Umbilical cord (tissue), 2 donors: Measurements from ENCODE around the gene ZBTB47. TPM values are rescaled to one million over a fixed set of nuclear protein-coding genes. Genes with fewer than 3 reads are reported as not detected.

Source experiments
- DNase-seq: peaks from one replicate; pipeline ENCODE4 v3.0.0-alpha.2; 2015; ENCODE audit warnings: low spot score
- total RNA-seq: library from RNA; depleted of rRNA; stranded (reverse); fragments of >200 nt; gene quantifications from one replicate; pipeline ENCODE4 v1.2.3, GENCODE V29; 2014; ENCODE audit warnings: low replicate concordance; ENCODE audit not compliant: insufficient read depth

ZBTB47 gene
- total RNA-seq, 1 donor from 2014 or later: 49.8 TPM

DNA sequence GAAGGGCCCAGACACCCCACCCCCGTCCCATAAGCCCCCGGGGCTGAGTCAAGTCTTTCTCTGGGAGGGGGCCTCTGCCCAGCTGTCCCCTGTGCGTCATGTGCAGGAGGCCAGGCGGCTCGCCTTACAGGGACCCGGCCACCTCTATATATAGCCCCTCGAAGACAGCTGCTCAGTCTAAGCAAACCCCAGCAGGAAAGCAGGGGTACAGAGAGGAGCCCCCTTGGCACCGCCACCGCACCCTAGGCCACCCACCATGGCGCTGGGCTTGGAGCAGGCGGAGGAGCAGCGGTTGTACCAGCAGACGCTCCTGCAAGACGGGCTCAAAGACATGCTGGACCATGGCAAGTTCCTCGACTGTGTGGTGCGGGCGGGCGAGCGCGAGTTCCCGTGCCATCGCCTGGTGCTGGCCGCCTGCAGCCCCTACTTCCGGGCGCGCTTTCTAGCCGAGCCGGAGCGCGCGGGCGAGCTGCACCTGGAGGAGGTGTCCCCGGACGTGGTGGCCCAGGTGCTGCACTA, 31.9 kb downstream of the ZBTB47 start, which contains the start of gene KLHL40:
Gene KLHL40, plus strand, starts transcription at position 175 of the 519 bp plus-strand sequence. Its CDS starts 82 bp downstream, at position 257.
- no peak for DNase-seq

DNA sequence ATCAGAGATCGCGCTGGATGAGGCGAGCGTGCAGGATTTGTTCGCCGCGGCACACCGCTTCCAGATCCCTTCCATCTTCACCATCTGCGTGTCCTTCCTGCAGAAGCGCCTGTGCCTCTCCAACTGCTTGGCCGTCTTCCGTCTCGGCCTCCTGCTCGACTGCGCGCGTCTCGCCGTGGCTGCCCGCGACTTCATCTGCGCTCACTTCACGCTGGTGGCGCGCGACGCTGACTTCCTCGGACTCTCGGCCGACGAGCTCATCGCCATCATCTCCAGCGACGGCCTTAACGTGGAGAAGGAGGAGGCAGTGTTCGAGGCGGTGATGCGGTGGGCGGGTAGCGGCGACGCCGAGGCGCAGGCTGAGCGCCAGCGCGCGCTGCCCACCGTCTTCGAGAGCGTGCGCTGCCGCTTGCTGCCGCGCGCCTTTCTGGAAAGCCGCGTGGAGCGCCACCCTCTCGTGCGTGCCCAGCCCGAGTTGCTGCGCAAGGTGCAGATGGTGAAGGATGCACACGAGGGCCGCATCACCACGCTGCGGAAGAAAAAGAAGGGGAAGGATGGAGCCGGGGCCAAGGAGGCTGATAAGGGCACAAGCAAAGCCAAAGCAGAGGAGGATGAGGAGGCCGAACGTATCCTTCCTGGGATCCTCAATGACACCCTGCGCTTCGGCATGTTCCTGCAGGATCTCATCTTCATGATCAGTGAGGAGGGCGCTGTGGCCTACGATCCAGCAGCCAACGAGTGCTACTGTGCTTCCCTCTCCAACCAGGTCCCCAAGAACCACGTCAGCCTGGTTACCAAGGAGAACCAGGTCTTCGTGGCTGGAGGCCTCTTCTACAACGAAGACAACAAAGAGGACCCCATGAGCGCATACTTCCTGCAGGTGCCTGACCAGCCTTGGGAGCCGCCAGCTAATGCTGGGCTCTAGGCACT, 32.7 kb downstream of the ZBTB47 start:
- DNase-seq: no peak

DNA sequence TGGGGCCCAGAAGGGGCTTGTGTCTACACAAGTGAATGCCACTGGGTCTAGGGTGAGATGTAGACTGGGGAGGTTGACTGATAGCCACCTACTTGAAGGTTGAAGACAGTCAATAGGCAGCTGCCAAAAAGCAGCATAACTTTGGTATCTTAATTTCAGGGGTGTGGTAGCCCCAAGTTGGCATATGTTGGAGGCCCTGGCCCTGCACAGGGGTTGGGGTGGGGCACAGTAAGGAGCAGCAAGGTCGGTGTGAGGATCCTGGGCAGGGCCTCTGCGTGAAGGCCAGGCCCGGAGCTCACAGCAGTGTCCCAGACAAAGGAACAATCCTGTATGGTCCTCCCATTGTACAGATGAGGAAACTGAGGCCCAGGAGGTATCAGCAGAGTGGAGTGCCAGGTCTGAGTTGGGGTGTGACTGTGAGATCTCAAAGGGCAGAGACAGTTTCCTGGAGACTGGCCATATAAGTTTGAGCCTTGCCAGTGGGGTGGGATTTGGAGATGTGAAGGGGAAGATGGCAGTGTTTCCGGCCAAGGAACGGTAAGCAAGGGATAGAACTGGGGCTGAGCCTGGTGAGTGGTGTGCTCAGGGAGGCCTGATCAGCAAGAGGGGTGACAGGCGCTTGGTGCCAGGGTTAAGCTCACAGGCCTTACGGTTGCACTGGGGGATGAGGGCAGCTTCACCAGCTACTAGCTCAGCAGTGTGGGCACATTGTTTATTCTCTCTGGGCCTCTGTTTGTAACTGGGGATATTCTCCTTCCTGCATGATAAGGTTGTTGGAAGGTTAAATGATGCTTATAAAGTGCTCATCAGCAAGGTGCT, 33.5 kb downstream of the ZBTB47 start:
- DNase-seq: no peak

DNA sequence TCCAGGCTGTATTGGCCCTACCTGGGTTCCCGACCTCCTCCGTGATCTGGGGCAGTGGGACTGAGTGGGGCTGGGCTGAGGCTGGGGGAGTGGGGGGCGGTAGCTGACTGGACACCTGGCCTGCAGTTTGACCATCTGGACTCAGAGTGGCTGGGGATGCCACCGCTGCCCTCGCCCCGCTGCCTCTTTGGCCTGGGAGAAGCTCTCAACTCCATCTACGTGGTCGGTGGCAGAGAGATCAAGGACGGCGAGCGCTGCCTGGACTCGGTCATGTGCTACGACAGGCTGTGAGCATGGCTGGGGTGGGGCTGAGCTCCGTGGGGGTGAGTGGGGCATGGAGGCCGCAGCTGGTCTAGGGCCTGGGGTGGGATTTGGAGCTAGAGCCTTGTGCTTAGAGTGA, 34.5 kb downstream of the ZBTB47 start:
- no peak for DNase-seq

DNA sequence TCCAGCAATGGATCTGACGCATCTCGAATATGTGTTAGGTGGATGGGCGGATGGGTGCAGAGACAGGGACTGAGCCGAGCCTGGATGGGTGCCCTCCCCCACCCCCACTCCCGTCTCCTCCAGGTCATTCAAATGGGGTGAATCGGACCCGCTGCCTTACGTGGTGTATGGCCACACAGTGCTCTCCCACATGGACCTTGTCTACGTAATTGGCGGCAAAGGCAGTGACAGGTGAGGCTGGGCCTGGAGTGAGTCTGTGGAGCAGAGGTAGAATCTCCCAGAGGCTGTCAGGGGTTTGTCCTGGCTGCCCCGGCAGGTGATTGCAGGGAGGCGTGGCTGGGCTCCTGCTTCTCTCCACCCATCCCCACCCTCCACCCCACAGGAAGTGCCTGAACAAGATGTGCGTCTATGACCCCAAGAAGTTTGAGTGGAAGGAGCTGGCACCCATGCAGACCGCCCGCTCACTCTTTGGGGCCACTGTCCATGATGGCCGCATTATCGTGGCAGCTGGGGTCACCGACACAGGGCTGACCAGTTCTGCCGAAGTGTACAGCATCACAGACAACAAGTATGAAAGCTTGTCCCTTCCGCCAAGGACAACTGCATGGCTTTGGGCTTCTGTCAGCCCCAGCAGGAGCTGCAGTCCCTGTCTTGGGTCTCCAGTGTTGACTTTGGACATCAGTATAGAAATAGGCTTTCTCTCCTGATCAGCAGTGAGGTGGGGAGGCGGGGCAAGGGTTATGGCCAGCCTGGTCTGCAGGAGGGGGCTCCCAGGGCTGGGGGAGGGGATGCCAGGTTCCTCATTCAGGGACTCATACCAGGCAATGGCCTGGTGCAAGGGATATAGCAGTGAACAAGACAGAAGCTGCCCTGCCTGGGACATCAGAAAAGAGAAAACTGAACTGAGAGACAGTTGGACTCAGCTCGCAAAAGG, 35.3 kb downstream of the ZBTB47 start:
- DNase-seq: no peak

DNA sequence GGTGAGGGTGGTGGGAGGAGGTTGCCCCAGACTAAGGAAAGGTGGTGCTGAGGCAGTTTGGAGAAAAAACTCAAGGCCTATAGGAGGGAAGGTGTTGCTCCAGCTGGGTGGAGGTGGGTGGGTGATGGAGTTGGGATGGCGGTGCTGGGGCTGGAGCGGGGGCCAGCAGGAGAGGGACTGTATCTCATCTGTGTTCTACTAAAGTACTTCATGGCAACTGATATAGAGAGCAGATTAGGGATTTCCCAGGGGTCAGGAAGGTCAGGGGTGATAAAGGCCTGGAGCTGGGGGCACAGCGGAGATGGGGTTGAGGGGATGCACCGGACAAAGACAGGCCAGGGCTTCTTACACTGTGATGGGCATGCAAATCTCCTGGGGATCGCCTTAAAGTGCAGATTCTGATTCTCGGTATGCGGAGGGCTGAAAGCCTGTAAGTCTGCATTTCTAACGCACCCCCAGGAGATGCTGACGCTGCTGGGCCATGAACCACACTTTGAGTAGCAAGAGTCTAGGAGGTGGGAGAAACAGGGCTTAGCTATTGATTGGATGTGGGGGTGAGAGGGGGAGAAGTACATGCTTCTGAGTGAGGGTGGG, 36.0 kb downstream of the ZBTB47 start:
- DNase-seq: no peak

DNA sequence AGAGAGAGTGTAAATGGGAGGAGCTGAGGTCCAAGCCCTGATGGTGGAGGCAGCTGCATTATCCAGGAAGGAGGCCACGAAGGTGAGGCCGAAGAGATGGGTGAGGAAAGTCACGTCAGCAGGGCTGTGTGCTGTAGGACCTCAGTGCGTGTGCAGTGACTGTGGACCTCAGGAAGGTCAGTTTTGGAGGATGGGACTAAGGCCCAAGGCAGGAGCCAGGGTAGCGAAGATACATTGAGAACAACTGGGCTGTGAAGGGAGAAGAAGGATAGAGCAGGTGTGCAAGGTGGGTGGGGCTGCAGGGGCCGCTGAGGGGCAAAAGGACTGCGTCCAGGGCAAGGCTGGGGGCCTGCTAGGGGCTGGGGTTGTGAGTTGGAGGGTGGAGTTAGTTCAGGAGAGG, 36.7 kb downstream of the ZBTB47 start:
- no peak for DNase-seq

DNA sequence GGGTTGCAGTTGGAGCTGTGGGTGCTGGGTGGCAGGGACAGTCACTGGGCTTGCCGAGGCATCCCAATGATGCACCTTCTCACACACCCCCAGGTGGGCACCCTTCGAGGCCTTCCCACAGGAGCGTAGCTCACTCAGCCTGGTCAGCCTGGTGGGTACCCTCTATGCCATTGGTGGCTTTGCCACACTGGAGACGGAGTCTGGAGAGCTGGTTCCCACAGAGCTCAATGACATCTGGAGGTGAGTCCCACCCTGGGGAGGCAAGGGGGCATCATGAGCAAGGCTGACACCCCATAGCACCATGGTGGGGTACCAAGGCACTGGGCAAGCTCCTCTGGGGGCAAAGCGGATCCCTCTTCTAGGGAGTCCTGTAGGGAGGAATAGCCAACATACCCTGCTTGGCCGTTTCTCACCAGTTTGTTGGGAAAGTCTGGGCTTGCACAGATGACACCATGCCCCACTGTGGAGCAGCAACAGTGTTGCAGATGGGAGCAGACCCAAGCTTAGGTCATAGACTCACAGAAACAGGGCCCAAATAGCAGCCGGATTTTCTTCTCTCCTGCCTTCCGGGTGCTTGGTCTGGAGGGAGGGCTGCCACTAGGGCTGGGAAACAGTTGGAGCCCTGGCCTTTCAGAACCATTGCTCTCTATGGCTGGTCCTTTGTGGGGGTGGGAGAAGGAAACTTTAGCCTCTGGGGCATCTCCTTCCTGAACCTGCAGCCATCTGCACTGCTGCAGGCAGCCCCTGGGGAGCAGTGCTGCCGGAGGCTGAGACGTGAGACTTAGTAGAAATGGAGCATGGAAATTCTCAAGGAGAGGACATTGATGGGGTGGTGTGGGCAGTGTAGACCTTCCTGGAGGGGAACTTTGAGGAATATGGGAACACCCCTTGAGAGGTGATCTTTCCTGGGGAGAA, 37.5 kb downstream of the ZBTB47 start:
- DNase-seq: no peak

DNA sequence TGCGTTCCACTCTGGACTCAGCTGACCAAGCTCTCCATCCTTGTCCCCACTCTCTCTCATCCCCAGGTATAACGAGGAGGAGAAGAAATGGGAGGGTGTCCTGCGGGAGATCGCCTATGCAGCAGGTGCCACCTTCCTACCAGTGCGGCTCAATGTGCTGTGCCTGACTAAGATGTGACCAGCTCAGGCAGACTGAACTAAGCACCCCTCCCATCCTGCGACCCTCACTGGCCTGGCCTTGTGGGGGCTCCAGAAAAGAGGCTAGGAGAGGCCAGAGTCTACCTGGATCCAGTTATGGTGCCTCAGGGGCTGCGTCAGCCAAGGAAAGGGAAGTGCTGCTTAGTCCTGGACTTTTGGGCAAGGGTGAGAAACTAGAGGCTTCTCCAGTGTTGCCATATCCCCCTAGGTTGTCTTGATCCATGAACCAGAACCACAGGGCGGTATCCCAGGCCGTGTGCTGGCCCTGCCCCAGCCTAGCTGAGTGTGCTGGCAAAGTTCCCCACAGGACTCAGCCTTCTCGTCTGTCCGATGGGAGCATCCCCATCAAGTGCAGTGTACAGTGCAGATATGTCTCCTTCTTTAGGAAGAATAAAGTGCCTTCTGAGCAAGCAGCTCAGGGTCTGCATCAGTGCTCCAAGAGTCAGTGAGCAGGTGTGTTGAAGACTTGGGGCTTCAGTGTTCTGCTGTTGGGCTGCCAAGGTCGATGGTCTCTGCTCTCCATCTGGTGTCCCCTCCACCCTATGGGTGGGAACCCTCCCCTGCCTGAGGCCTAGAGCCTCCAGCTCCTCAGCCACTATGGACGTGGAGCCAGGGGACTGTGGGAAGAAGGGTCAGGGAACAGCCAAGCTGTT, 38.5 kb downstream of the ZBTB47 start:
- no peak for DNase-seq

DNA sequence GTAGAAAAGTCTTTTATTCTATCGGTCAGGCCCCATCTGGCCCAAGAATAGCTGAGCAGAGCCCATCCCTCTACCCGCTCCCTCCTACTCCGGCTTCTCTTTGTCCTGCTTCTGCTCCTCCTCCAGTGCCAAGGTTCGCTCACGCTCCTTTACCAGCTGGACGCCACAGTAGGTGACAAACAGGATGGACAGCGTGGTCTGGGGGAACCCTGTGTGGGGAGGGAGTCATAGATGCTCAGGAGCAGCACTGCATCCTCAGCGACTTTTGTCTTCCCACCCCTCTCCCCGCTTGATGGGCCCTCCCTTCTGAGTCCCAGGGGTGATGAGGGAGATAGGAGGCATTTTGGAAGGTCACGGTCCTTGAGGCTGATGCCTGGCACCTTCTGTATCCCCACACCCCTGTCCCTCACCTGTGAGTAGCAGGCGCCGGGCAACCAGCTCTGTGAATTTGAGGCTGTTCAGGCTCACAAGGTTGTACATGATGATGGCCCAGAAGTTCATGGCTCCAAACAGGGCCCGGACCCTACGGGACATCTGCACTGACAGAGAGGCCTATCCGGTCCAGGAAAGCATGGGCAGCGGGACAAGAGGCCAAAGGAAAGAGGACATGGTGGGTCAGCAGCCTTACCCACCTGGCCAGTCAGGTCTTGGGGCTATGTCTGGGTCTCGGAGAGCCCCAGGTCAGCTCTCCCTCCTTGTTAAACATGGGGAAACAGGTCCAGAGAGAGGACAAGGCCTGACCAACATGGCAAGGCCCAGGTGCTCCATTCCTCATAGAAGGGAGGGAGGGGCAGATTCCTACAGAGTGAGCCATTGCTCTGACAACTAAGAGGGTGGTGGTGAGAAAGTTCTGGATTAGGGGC, 39.4 kb downstream of the ZBTB47 start:
- no peak for DNase-seq

DNA sequence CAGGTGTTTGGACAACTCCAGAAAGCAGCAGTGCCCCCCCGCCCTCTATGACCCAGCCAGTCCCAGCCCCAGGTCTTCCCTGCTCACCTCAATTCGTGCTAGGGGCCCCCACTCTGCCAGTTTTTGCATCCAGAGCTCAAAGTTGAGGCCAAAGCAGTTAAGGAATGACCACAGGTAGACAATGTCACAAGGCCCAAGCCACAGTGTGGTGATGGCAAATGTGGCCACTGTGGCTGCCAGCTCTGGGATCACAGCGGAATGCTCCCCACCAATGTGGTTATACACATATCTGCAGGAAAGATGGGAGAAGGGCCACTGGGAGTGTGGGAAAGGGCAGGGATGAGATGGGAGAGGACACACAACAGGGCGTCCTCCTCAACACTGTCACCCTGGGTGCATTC, 40.0 kb downstream of the ZBTB47 start:
- no peak for DNase-seq

DNA sequence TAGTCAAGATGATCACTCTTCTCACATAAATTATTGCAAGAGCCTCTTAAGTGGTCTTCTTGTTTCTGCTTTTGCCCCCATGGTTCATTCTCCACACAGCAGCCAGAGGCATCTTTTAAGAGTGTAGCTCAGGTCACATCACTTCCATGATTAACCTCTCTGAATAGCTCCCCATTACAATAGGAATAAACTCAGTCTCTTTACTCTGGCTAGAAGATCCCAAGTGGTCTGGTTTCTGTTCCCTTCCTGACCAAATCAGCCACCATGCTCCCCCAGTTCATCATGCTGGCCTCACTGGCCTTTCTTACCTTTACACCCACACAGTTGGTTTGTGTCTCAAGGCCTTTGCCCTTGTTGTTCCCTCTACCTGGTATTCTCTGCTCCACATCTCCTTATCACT, 40.9 kb downstream of the ZBTB47 start:
- no peak for DNase-seq

DNA sequence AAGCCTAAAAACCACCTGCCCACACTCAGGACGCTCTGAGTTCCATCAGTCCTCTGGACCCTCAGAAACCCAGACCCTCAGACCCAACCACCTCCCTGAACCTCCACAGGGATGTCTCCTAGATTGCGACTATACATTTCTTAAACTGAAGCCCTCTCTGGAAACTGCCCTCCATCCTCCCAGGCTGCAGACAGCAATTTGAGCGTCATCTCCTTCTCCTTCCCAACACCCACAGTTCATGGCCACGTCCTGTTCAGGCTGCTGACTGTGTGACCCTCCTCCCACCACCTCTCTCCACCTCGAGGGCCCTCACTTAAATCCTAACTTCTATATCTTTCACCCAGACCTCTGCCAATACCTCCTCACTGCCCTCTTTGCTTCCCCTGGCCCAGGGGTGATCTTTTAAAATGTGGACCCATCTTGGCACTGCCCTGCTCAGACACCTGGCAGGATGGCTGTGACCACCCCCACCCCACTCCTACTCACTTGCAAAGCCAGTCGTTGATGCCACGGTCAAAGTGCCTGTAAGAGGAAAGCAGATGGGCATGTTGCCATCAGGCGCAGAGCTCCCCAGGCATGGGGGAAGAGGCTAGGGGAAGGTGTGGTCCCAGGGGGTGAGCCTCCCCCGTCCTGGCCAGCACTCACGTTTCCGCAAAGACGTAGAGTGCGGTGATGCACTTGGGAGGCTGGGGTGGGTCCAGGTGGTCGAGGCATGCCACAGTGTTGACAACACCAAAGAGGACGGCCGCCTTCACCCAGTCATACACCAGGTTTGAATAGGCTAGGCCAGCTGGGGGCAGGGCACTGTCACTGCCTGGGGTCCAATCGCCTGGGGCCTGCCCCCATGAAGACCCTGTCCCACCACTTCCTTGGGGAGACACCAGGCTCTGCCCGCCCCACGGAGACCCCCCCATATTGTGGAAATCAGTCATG, 43.1 kb downstream of the ZBTB47 start:
- DNase-seq: no peak

DNA sequence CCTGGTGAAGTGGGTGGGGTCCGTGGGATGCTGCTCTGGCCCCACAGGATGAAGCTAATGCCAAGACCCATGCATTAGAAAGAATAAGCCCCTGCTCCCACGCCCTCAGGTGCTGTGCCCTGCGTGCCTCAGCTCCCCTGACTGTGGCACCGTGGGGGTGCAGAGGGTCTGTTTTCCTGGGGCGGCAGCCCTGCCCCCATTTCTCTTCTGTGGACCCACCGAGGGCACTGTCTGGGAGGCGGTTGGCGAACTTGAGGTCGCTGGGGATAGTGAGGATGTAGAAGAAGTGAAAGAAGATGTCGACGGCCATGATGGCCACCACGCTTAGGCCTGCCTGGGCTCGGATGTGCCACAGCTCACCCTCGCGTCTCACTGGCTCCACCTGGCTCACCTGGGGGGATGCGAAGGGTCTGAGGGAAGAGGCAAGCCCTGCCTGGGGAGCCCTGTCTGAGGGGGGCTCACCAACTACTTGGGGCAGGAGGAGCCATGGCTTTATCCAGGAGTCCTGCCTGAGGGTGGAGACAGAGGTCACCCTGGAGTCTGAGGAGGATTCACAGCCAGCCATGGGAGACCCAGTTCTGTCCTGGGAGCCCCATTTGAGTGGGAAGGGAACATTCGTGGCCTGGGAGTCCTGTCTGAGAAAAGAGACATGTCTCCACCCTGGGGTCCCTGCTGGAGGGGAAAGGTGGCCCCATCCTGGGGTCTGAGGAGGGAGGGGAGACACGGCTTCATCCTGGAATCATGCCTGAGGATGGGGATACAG, 44.0 kb downstream of the ZBTB47 start:
- no peak for DNase-seq

DNA sequence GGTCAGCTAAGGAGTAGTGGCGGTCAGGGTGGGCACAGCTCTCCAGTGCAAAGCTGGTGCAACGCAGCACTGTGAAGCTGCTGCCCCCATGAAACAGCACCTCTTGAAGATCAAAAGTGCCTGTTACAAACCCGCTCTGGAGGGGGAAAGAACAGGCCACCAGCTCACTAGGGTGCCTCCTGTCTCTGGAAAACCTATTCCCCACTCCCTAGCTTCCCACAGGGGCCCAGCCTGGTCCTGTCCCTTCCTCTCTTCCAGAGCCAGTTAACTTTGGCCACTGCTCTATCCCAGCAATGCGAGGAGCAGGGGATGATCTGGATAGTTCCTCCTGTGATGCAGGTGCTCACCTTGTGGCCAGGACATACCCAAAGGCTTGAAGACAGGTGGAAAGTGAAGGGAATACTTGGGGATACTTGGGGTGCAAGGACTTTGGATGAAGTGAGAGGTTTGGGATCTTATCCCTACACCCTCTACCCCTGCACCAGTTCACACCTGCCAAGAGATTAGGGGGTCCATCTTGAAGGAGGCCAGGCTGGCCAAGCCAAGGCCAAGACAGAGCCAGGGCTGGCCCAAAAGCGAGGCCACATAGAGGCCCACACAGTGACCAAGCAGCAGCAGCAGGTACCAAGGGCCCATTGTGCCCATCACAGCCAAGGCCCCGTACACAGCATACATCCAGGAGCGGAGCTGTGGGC, 44.9 kb downstream of the ZBTB47 start:
- DNase-seq: no peak
